Dendritic cell treated with granulocyte-macrophage colony-stimulating factor and Interleukin-4, amounts not matched to agents 40 ng/mL and 50 ng/mL, for 4 days (primary cell): Measurements from ENCODE around the gene KLK3.
A peak's percentile ranks its signal among the peaks of the same experiment; 100 is the strongest.
"Not testable (repeated sequence)": the region's sequence is repeated elsewhere in the genome, so short reads cannot be mapped to it uniquely, and the experiment has no call there.

Experiments used
- H3K27ac Mint-ChIP-seq: one replicate; pipeline ENCODE4 v1.8.0; 2022; ENCODE audit warnings: mild to moderate bottlenecking, mixed read lengths
- H3K27me3 Mint-ChIP-seq: one replicate; pipeline ENCODE4 v1.8.0; 2022; ENCODE audit warnings: mild to moderate bottlenecking, mixed read lengths
- H3K36me3 Mint-ChIP-seq: one replicate; pipeline ENCODE4 v1.8.0; 2022; ENCODE audit warnings: low read depth, mixed read lengths
- H3K4me1 Mint-ChIP-seq: one replicate; pipeline ENCODE4 v1.8.0; 2022; ENCODE audit warnings: low read depth, mixed read lengths
- H3K4me3 Mint-ChIP-seq: one replicate; pipeline ENCODE4 v1.8.0; 2022; ENCODE audit warnings: mild to moderate bottlenecking, moderate library complexity, mixed read lengths
- H3K9me3 Mint-ChIP-seq: one replicate; pipeline ENCODE4 v1.8.0; 2022; ENCODE audit warnings: mixed read lengths
- intact Hi-C: fragments of 100-400 bp; cut with micrococcal nuclease; formaldehyde crosslinking; loops from one replicate; pipeline ENCODE4 v1.15.0; 2022

Gene KLK3

GRCh38 chr19:50854636-50855410, at the start of gene KLK3:
Gene KLK3, plus strand, starts transcription at chr19:50854915. Its CDS starts 41 bp downstream, at chr19:50854956.
- Mint-ChIP-seq H3K9me3 (no peaks in the 10 kb centered on the region), H3K27ac (no peak within 1 kb of the TSS), H3K27me3 (peaks cover 27% of the 10 kb centered on the region), H3K4me1 (no peaks in the 10 kb centered on the region), H3K36me3 (no peaks in the 10 kb centered on the region), H3K4me3 (no peak within 1 kb of the TSS)
- intact Hi-C loops = no loop called here

- Mint-ChIP-seq H3K36me3 (peaks cover 12% of the 10 kb centered on the region), H3K4me3 (no peak overlapping the region), H3K27ac (no peak overlapping the region), H3K27me3 (peaks cover 14% of the 10 kb centered on the region), H3K4me1 (peaks cover 10% of the 10 kb centered on the region), H3K9me3 (no peaks in the 10 kb centered on the region)
- intact Hi-C loops = loop anchor here (10.0 kb wide), 1 partner anchor 84 kb away; the partner anchor contains the start of gene CLEC11A
These were observed 45.9 kb upstream of the KLK3 start for GRCh38 chr19:50808856-50809255.

GRCh38 chr19:50811622-50812238, 43.0 kb upstream of the KLK3 start:
- H3K4me1 Mint-ChIP-seq, H3K27ac Mint-ChIP-seq, H3K4me3 Mint-ChIP-seq, intact Hi-C loops, H3K36me3 Mint-ChIP-seq, H3K9me3 Mint-ChIP-seq: not testable (repeated sequence)
- peaks cover 37% of the 10 kb centered on the region for H3K27me3 Mint-ChIP-seq

- intact Hi-C loops = no loop called here
- H3K4me1 Mint-ChIP-seq = no peaks in the 10 kb centered on the region
- peaks cover 44% of the 10 kb centered on the region for H3K27me3 Mint-ChIP-seq
- no peak overlapping the region for H3K27ac Mint-ChIP-seq
- no peaks in the 10 kb centered on the region for H3K9me3 Mint-ChIP-seq
- no peaks in the 10 kb centered on the region for H3K36me3 Mint-ChIP-seq
- H3K4me3 Mint-ChIP-seq = no peak overlapping the region
These were observed 42.2 kb upstream of the KLK3 start for GRCh38 chr19:50812474-50812873.

GRCh38 chr19:50814883-50815282, 39.8 kb upstream of the KLK3 start:
- intact Hi-C loops = no loop called here
- peaks cover 66% of the 10 kb centered on the region for H3K27me3 Mint-ChIP-seq
- no peaks in the 10 kb centered on the region for H3K9me3 Mint-ChIP-seq
- no peak overlapping the region for H3K4me3 Mint-ChIP-seq
- H3K4me1 Mint-ChIP-seq = peaks cover 14% of the 10 kb centered on the region
- no peaks in the 10 kb centered on the region for H3K36me3 Mint-ChIP-seq
- H3K27ac Mint-ChIP-seq = no peak overlapping the region

- Mint-ChIP-seq H3K4me1 (peaks cover 20% of the 10 kb centered on the region), H3K9me3 (no peaks in the 10 kb centered on the region), H3K4me3 (no peak overlapping the region), H3K27ac (no peak overlapping the region), H3K27me3 (peaks cover 69% of the 10 kb centered on the region), H3K36me3 (no peaks in the 10 kb centered on the region)
- intact Hi-C loops = no loop called here
These were observed 39.3 kb upstream of the KLK3 start for GRCh38 chr19:50815439-50815838.

- H3K4me1 Mint-ChIP-seq = peaks cover 30% of the 10 kb centered on the region
- intact Hi-C loops = no loop called here
- H3K36me3 Mint-ChIP-seq = no peaks in the 10 kb centered on the region
- peak overlapping the region; percentile 69 for H3K4me3 Mint-ChIP-seq
- H3K9me3 Mint-ChIP-seq = no peaks in the 10 kb centered on the region
- H3K27ac Mint-ChIP-seq = no peak overlapping the region
- H3K27me3 Mint-ChIP-seq = peaks cover 86% of the 10 kb centered on the region
These were observed 36.5 kb upstream of the KLK3 start for GRCh38 chr19:50817941-50818858.

- no peaks in the 10 kb centered on the region for H3K36me3 Mint-ChIP-seq
- no peak overlapping the region for H3K4me3 Mint-ChIP-seq
- no peak overlapping the region for H3K27ac Mint-ChIP-seq
- peaks cover 92% of the 10 kb centered on the region for H3K27me3 Mint-ChIP-seq
- no peaks in the 10 kb centered on the region for H3K9me3 Mint-ChIP-seq
- peaks cover 30% of the 10 kb centered on the region for H3K4me1 Mint-ChIP-seq
- intact Hi-C loops = no loop called here
These were observed 35.7 kb upstream of the KLK3 start for GRCh38 chr19:50818859-50819472.

GRCh38 chr19:50819636-50820035, 35.1 kb upstream of the KLK3 start:
- Mint-ChIP-seq H3K4me1 (peaks cover 30% of the 10 kb centered on the region), H3K27ac (no peak overlapping the region), H3K4me3 (no peak overlapping the region), H3K27me3 (peaks cover 90% of the 10 kb centered on the region), H3K36me3 (no peaks in the 10 kb centered on the region), H3K9me3 (no peaks in the 10 kb centered on the region)
- intact Hi-C loops = no loop called here

- H3K4me3 Mint-ChIP-seq = peak overlapping the region; percentile 54
- peak overlapping the region; percentile 56 for H3K27ac Mint-ChIP-seq
- no peaks in the 10 kb centered on the region for H3K9me3 Mint-ChIP-seq
- H3K36me3 Mint-ChIP-seq = no peaks in the 10 kb centered on the region
- intact Hi-C loops = no loop called here
- peaks cover 30% of the 10 kb centered on the region for H3K4me1 Mint-ChIP-seq
- peaks cover 85% of the 10 kb centered on the region for H3K27me3 Mint-ChIP-seq
These were observed 34.6 kb upstream of the KLK3 start for GRCh38 chr19:50820086-50820485.

GRCh38 chr19:50820549-50821247, 34.0 kb upstream of the KLK3 start:
- peak overlapping the region; percentile 56 for H3K27ac Mint-ChIP-seq
- peak overlapping the region; percentile 54 for H3K4me3 Mint-ChIP-seq
- no peaks in the 10 kb centered on the region for H3K9me3 Mint-ChIP-seq
- H3K36me3 Mint-ChIP-seq = no peaks in the 10 kb centered on the region
- intact Hi-C loops = no loop called here
- H3K4me1 Mint-ChIP-seq = peaks cover 30% of the 10 kb centered on the region
- H3K27me3 Mint-ChIP-seq = peaks cover 80% of the 10 kb centered on the region

- peak overlapping the region; percentile 25 for H3K4me3 Mint-ChIP-seq
- H3K27ac Mint-ChIP-seq = peak overlapping the region; percentile 56
- H3K4me1 Mint-ChIP-seq = peaks cover 30% of the 10 kb centered on the region
- H3K36me3 Mint-ChIP-seq = no peaks in the 10 kb centered on the region
- intact Hi-C loops = no loop called here
- H3K27me3 Mint-ChIP-seq = peaks cover 80% of the 10 kb centered on the region
- no peaks in the 10 kb centered on the region for H3K9me3 Mint-ChIP-seq
These were observed 33.5 kb upstream of the KLK3 start for GRCh38 chr19:50821248-50821612.

- H3K4me3 Mint-ChIP-seq = no peak overlapping the region
- peaks cover 30% of the 10 kb centered on the region for H3K4me1 Mint-ChIP-seq
- intact Hi-C loops = no loop called here
- no peaks in the 10 kb centered on the region for H3K36me3 Mint-ChIP-seq
- H3K27ac Mint-ChIP-seq = no peak overlapping the region
- H3K9me3 Mint-ChIP-seq = no peaks in the 10 kb centered on the region
- H3K27me3 Mint-ChIP-seq = peaks cover 79% of the 10 kb centered on the region
These were observed 33.1 kb upstream of the KLK3 start for GRCh38 chr19:50821622-50822021.
